ENCODE results near the gene ANKS1B.
"Not testable (repeated sequence)": the region's sequence is repeated elsewhere in the genome, so short reads cannot be mapped to it uniquely, and the experiment has no call there.

ANKS1B gene

DNA sequence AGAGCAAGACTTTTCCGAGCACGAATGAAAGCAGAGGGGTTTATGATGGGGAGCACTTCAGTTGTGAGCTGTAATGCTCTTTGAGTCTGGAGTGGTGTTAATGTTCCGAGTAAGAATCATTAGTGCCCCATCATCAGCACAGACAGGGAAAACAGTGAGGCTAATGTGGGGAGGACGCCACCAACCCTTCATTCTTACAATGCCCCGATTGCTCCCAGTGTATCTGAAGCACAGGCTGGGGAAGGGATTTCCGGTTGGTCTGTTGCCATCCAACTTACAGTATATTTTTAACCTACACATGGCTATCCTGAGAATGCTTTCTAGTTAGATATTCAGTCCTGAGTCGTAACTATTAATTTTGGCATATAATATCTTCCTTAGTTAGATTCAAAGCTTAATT lies 1198.1 kb downstream of the ANKS1B start:
- DNase-seq = no peak

DNA sequence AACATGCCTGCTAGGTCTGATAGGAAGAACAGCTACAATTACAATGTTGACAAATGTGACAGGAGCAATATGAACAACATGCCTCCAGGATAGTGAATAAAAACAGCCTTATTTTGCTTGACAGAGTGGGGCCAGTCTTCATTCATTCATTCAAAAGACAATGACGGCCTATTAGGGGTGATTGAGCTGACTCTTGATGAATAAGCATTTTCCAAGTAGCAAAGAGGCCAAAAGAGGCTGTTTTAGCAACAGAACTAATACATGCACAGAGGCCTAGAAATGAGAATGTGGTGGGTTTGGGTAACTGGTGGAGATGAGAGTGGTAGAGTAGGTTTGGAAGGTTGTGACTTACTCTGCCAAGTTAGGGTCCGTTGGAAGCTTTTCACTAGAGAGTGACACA lies 1201.3 kb downstream of the ANKS1B start:
- no peak for DNase-seq

DNA sequence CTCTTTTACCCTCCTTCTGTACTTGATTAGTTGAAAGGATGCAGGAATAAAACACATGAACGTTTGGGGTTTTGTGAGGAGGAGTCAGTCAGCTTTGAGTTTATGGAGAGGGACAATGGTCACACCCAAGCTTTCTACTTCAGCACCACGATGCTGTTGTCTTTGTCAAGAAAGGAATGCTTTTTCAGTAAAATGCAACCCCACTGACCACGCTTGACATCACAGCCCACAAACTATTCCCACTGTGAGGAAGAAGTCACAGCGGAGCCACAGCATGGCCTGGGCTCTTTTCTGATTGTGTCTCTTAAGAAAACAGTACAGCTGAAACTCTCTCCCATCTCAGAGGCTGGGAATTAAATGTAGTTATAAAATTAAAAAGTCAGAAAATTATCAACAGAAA lies 1204.5 kb downstream of the ANKS1B start:
- DNase-seq = no peak

DNA sequence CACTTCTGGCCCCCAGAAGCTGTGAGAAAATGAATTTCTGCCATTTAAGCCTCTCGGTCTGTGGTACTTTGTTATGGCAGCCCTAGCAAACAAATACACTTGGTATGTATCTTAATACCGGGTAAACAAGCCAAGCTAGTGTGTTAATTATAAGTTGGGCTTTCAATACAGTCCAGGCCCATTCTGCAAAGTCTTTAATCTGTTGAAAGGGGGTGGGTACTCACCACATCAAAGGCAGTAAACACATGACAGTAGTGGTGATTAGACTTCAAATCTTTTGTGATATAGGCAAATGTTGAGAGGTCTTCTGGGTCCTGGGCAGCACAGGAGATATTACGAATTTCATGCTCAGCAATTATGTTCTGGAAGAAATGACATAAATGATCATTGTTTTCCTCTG lies 1211.9 kb downstream of the ANKS1B start:
- DNase-seq = no peak

DNA sequence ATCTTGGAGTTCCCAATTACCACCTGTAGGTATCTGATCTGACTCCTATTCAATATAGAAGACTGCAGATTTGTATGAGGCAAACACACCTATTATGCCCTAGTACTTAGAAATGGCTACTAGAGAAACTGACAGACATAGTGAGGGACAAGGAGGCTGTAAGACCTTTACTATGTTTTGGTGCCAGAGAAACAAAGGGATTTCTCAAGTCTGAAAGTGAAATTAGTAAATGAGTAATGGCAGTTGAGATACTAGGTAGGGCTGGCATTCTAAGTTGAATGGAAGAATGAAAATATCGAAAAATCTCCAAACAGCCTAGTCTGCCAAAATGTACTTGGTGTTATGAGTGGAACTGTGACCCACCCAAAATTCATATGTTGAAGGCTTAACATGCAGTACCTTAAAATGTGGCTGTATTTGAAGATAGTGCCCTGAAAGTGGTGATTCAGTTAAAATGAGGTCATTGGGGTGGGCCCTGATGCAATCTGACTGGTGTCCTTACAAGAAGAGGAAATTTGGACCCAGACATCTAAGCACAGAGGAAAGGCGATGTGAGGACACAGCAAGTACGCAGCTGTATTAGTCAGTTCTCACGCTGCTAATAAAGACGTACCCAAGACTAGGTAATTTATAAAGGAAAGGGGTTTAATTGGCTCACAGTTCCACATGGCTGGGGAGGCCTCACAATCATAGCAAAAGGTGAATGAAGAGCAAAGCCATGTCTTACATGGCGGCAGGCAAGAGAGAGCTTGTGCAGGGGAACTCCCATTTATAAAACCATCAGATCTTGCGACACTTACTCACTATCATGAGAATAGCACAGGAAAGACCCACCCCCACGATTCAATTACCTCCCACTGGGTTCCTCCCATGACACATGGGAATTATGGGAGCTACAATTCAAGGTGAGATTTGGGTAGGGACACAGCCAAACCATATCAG lies 1212.7 kb downstream of the ANKS1B start:
- DNase-seq = no peak

DNA sequence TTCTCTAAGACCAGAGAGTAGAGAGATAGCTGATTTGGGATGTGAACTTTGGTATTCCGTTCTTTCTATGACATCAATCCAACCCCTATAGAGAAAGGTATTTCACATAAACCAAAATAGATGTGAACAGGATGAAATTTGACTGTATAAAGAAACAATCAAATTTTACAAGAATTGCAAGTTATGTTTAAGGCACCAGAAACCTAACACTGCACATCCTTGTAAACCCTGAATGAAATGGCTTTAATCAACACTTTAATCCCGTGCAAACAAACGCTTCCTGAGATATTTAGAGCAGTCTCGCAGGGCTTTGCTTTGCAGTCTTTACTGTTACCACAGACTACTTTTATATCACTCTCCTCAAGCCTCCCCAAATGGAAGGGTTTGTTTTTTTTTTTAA lies 1214.5 kb downstream of the ANKS1B start:
- DNase-seq = no peak

DNA sequence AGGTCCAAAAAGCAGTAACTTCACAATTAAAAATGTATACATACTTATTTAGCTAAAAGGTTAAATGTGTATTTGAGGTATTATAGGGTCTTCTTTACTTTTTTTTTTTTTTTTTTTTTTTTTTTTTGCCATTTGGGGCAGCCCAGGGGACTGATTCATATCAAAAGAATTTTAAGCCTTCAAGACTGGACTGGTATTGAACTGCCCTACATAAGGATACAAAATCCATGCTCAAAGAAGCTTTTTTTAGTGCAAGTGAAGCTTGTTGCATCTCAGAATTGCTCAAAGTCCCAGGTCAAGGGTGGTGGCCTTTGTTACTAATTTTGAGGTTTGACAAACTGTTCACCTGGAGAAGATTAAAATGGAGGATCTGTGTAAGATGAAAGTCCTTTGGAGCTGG lies 1215.7 kb downstream of the ANKS1B start:
- no peak for DNase-seq

DNA sequence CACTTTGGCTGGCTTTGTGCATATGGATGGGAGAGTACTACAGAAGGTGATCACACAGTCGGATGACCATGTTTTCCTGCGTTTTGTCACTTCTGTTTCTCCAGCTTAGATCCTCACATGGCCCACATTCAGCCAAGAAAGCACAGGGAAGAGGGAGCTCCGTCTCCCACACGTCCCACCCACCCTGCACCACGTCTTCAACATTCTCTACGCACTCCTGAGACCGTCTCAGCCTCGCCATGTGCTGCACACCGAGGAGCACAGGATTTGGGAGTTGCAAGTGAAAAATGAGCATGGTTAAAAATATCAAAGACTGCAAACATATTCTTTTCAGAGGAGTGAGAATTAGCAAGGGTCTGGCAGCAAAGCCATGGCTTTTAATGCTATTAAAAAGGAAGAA lies 1217.5 kb downstream of the ANKS1B start:
- DNase-seq = no peak

DNA sequence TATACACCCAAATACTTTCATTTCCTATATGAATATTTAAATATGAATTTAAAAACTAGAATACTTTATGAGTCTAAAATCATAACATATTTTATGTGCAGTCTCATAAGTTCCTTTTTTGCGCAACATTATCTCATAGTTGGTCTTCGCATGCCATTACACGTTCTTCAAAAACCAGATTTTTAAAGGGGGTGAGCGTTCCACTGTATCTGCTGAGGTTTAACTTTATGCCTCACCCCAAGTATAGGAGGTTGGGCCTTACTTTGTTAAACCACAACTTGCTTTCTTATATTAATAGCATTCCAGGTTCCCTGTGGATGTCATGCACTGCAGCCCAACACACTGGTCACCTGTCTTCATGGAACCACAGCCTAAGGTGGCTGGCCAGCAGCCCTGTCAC lies 1221.1 kb downstream of the ANKS1B start:
- no peak for DNase-seq

DNA sequence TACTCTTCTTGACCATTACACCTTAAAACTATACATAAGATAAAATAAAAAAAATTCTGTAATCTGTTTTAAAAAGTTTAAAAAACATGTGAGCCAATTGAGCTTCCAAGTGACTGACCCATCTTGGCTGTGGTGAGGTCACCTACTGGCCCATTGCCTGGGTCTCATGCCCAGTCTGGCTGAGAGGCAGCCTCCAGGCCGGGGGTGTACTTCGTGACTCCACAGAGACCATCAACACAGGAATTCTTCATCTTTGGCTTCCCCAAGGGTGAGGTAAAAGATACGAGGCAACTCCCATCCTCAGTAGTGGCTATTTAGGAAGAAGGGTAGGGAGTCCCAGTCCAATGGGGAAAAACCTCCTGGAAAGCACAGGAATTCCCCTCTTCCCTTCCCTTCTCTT lies 1226.4 kb downstream of the ANKS1B start:
- DNase-seq = no peak

DNA sequence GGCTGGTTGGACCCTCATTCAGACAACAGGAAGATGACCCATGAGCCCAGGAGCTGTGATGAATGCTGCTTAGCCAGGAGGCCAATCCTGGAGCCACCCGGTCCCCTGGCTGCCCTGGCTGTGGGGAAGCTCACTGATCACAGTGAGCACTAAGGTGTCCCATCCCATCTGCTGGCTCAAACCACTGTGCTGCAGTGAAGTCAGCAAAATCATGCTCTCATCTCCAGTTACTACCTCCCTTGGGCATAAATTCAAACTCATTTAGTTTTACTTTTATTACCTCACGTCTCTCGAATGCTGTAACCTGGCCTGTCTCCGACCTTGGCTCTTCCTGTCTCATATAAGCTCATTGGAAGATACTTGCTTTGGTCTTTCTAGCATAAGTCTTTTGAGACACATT lies 1227.3 kb downstream of the ANKS1B start:
- no peak for DNase-seq

DNA sequence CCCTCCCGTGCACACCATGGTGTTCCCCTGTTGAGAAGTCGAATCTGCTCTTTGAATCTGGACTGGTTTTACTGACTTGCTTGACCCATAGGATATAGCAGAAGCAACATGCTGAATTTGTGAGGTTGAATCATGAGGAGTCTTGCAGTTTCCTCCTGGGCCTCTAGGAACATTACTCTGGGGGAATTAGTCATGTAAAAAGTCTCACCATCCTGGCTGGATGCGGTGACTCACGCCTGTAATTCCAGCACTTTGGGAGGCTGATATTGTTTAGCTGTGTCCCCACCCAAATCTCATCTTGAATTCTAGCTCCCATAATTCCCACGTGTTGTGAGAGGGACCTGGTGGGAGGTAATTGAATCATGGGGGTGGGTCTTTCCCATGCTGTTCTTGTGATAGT lies 1228.9 kb downstream of the ANKS1B start:
- DNase-seq = not testable (repeated sequence)

DNA sequence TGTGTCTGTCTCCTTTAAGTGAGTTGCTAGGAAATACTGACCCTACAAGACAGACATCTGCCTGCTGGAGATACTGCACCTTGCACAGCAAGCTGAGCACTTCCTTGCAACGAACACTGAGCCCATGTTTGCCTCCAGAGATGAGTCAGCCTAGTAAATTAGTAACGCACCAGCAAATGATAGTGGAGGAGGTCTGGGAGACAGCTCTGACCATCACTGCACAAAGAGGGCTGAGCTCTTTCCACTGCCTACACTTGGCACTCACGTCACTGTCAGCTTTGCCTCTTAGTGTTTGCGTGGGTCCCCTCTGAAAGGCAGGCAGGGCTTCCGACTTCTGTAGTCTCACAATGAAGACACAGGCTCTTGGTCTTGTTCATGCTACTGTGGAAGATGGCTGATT lies 1230.6 kb downstream of the ANKS1B start:
- no peak for DNase-seq

DNA sequence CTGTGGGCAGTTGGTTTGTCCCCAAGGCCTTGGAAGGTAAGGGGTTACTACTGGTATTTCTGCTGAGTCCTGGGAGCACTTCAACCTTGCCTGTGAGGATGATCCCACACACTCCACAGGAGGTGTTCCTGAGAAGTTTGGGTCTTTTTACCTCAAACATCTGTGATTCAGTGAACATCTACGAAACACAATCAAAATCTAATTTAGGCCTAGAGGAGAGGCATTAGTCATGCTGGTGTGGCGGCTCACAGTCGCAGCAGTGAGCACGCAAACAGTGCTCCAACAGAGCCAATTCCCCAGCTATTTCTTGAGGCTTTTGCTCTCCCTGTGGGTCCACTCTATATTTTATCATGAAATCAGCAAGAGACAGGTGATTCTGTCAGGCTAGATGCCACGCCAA lies 1232.0 kb downstream of the ANKS1B start:
- no peak for DNase-seq

DNA sequence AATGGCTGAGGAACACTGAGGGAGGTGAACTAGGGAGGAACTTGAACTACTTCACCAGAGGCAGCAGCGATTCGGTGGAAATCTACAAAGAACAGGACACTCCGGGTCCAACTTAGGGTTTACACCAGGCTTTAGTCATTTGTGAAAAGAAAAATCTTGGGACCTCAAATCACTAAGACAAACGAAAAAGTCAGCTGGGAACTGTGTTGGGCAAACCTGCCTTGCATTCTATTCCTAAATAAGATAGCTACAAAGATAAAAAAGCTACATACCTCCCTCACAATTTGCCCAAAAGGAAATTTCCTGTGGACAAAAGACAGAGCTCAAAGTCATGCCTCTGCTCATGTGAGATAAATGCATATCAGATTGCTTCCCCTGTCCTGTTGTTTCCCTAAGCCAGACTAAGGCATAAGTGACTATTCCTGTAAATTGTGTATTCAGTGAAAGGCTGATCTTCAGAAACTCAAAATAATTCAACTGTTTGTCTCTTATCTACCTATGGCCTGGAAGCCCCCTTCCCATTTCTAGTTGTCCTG lies 1233.1 kb downstream of the ANKS1B start:
- DNase-seq = no peak

DNA sequence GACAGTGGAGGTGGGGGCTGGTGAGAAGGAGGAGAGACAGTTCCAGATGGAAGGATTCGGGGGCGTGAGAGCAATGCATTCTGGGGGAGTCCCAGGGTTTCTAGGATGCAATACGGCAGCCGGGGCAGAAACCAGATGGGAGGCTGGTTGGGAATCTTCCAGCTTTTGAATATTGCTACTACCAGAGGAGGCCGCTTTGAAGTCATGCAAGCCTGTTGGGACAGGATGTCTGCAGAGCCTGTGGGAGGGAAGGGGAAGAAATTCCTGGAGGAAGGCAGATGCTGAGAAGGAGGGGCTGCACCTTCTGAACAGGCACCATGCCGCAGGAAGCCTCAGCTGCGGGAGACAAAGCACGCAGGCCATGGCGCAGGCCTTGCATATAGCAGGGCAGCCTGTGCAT lies 1234.2 kb downstream of the ANKS1B start:
- no peak for DNase-seq

DNA sequence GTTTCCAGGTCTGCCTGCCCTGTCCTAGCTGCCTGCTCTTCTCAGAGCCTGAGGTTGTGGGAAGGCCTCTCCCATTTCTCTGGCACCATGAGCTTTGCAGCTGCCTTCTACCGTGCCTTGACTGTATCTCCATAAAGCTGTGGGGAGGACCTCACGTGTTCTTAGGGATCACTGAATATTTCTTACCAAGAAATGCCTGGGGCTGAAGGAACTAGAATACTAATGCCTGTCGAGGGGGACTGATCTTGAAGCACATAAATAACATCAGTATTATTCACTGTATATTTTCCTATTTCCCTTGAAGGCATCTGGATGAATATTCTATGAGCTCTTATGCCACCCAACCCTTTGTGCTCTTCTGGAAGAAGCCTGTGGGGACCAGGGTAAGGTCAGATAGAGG lies 1236.3 kb downstream of the ANKS1B start:
- no peak for DNase-seq

DNA sequence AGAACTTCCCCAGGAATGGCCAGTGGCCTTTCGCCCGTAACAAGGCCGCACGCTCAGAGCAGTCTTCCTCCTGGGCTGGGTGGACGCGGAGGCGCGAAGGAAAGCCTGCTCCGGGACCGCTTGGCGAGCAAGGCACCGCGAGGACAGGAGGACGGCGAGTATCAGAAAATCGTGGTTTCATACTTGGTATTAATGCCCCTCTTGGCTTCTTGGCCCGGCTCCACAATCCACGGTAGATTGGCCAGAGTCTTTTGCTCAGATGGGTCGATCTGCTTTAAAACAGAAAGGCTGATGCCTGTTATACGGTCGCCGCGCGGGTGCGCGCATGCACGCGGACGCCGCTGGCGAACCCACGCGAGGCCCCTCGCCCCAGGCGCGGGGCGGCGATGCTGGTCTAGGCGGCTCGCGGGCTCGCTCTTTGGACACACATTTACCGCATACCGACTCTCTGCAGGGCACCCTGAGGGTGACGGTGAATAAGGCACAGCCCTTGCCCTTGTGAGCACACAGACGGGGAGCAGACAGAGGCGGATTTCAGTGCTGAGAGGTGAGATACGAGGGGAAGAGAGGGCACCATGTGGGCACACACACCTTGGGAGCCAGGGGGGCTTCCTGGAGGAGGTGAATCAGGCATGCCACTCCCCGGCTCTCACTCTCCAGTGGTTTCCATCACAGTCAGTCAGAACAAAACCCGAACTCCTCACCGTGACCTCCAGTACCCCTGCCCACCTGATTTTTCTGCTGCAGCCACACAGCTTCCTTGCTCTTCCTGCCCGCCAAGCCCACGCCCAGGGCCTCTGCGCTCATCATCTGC lies 1239.0 kb downstream of the ANKS1B start:
- DNase-seq = no peak

DNA sequence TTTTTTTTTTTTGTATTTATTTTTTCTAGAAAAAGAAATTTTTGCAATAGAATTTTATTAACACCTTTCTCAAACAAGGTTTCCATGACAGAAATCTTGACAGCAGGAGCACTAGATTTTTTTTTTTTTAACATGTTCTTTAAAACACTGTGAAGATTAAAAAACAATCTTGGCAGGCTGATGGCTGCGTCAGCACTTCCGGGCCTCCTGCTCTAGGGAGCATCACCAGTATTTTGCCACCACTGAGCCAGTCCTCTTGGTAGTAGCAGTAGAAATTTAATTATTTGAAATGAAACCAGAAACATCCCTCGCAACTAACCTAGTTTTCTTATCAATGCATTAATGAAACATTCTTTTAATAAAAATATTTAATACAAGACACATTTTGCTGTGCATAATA lies 1240.1 kb downstream of the ANKS1B start:
- no peak for DNase-seq

DNA sequence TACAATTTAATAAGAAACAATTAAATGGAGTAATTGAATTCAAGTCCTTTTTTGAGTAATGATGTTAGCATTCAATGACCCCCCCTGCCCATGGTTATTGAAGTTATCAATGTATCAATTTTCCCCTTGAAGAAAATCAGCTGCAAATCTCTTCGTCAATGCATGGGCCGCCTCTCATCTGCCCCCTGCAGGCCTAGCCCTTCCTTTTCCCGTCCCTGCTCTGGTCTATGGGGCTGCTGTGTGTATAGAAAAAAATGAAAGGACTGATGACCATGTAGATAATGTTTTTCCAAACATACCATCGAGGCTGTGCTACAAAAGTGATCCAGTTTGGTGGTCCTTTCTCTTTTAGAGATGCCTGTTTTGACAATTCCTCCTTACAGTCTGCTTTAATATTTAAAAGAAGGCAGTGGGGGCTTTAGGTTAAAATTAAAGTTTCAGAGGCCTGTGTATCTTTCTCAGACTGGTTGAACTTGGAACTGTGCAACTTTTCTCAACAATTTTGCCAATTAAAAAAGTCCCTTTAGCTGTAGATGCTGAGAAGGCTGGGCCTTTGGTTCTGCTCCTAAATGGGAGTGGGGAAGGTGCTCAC lies 1241.3 kb downstream of the ANKS1B start:
- no peak for DNase-seq

DNA sequence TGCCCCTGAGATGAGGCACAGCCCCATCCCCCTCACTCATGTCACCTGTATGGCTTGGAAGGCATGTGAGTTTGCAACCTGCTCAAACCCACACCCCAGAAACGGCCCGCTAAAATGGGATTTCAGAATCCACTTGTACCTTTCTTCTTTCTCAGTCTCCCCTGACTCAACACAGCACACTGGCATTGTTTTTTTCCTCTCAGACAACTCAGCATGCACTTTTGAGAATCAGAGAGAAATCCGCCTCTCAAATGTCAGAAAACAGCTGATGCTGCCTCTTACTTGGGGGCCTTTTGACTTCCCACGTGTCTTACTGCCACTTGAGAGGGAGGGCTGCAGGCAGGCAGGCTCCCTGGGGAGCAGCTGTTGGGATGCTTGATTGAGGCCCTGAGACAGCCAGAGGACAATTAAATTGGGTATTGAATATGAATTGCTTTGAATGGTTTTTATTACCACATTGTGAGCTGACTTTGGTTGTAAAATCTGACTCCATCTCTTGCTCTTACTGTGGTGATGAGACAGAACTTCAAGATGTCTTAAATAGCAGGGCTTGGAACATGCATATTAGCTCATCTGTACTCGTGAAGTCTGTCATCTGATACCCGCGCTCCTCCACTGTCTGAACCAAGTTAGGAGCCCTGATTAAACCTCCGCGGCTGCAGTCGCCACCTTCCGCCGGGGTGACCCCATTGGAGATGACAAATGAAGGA lies 1243.0 kb downstream of the ANKS1B start:
- DNase-seq = peak; percentile 7

DNA sequence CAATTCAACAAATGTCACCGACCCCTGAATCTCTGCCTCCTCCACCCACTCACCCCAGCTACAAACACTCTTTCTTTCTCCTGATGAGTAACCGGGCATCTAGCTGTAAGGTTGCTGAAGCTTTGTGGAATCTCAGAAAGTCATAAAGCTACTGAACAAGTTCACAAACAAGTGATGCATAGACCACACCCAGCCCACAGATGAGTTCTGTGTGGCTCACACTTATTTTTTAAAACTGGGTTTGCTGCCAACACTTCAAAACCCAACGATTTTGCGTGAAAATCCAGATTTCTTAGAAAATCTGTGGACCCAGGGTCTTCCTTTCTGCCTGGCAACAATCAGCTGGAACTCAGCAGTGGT lies 1243.6 kb downstream of the ANKS1B start:
- DNase-seq = no peak

DNA sequence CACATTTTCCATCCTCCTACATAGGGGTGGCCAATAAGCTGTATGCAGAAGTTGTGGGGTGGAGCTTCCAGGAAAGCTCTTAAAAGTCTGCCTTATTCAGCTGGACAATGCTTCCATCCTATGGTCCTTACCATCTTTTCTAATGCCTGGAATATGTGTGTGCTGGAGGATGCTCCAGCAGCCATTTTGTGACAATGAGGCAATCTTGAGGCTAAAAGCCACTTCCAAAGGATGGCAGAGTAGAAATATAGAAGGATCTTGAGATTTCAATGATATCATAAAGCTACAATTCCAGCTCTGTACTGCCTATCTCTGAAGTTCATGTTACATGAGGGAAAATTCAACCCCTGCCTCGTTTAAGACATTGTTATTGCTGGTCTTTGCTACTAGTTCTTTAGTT lies 1244.0 kb downstream of the ANKS1B start:
- DNase-seq = no peak
